Vagina (tissue), 2 donors: Measurements from ENCODE around the gene TNPO3.

ENCODE experiments used
- CTCF ChIP-seq, 3 experiments: fragments of 450-650 bp in 2 of 3; fragments of 200-600 bp in 1 of 3; sonication (generic) in 1 of 3; IDR thresholded peaks; one replicate each; pipeline ENCODE4 v1.5.1; 2017 to 2019; ENCODE audit warnings: antibody characterized with exemption in 3 of 3, mild to moderate bottlenecking in 2 of 3, moderate library complexity in 2 of 3
- POLR2A ChIP-seq, 2 donors: fragments of 450-650 bp; IDR thresholded peaks; one replicate each; pipeline ENCODE4 v1.6.1; 2017; ENCODE audit warnings: antibody characterized with exemption in 2 of 2, mild to moderate bottlenecking in 2 of 2, moderate library complexity in 2 of 2
- POLR2AphosphoS5 ChIP-seq, 2 donors: sonication (generic); formaldehyde crosslinking; IDR thresholded peaks; one replicate each; pipeline ENCODE4 v1.9.0; 2017; ENCODE audit warnings: antibody characterized with exemption in 2 of 2, mild to moderate bottlenecking in 2 of 2, low read depth in 1 of 2; ENCODE audit not compliant: insufficient read depth in 1 of 2

GRCh38 chr7:129084801-129085551 is 30.1 kb upstream of the TNPO3 start:
- TF ChIP-seq CTCF (IDR thresholded peaks at IDR 0.05), result no peak
- TF ChIP-seq POLR2A (IDR thresholded peaks at IDR 0.05), result no peak
- TF ChIP-seq POLR2AphosphoS5 (IDR thresholded peaks at IDR 0.05; ENCODE audit: insufficient read depth in 1 of 2, low read depth in 1 of 2), result no peak
